GM21529 (cell line): ENCODE data around the gene UBIAD1.
"Not testable (repeated sequence)": the region's sequence is repeated elsewhere in the genome, so short reads cannot be mapped to it uniquely, and the experiment has no call there.

ENCODE experiments used
- ATAC-seq: cut with Tn5 transposase; IDR thresholded peaks from one replicate; pipeline ENCODE4 v1.9.1; 2021; ENCODE audit not compliant: unreplicated experiment

UBIAD1 gene

GRCh38 chr1:11272832-11273594 lies at the start of gene UBIAD1:
TSS of gene UBIAD1 (plus strand) at chr1:11273198. CDS start at chr1:11273532, 334 bp downstream.
- ATAC-seq = peak; percentile 78

GRCh38 chr1:11227106-11228077 lies 45.6 kb upstream of the UBIAD1 start:
- ATAC-seq = peak; percentile 76

GRCh38 chr1:11229203-11229602 lies 43.8 kb upstream of the UBIAD1 start:
- no peak for ATAC-seq

GRCh38 chr1:11233208-11233607 lies 39.8 kb upstream of the UBIAD1 start:
- no peak for ATAC-seq

GRCh38 chr1:11237356-11237755 lies 35.6 kb upstream of the UBIAD1 start:
- ATAC-seq = no peak

GRCh38 chr1:11238311-11238710 lies 34.7 kb upstream of the UBIAD1 start:
- no peak for ATAC-seq

GRCh38 chr1:11245248-11245647 lies 27.8 kb upstream of the UBIAD1 start:
- ATAC-seq = no peak

GRCh38 chr1:11245904-11246719 lies 26.9 kb upstream of the UBIAD1 start:
- no peak for ATAC-seq

- ATAC-seq = no peak
Measured at GRCh38 chr1:11248169-11248568, 24.8 kb upstream of the UBIAD1 start.

GRCh38 chr1:11252538-11252937 lies 20.5 kb upstream of the UBIAD1 start:
- ATAC-seq = no peak

- no peak for ATAC-seq
Measured at GRCh38 chr1:11253226-11253625, 19.8 kb upstream of the UBIAD1 start.

GRCh38 chr1:11256299-11256698 lies 16.7 kb upstream of the UBIAD1 start:
- ATAC-seq = no peak

- peak; percentile 98 for ATAC-seq
Measured at GRCh38 chr1:11262171-11263049, 10.6 kb upstream of the UBIAD1 start, which contains the start of gene MTOR. TSS of gene MTOR (minus strand) at chr1:11262551. CDS start at chr1:11259409, 3,142 bp downstream.

GRCh38 chr1:11266268-11267074 lies 6.5 kb upstream of the UBIAD1 start:
- ATAC-seq = no peak

- not testable (repeated sequence) for ATAC-seq
Measured at GRCh38 chr1:11267350-11268337, 5.4 kb upstream of the UBIAD1 start.

GRCh38 chr1:11272544-11272831 lies 510 bp upstream of the UBIAD1 start:
- ATAC-seq = no peak

GRCh38 chr1:11273595-11274234 lies 717 bp downstream of the UBIAD1 start:
- ATAC-seq = peak; percentile 53

GRCh38 chr1:11279152-11279551 lies 6.2 kb downstream of the UBIAD1 start:
- no peak for ATAC-seq
